ENCODE measurements around the gene EEF1G. TPM values are rescaled to one million over a fixed set of nuclear protein-coding genes. Genes with fewer than 3 reads are reported as not detected.
A peak's percentile ranks its signal among the peaks of the same experiment; 100 is the strongest.
"Not testable (repeated sequence)": the region's sequence is repeated elsewhere in the genome, so short reads cannot be mapped to it uniquely, and the experiment has no call there.

EEF1G gene
- total RNA-seq = 899 TPM
- long read RNA-seq, transcript EEF1G-203 (9 exons, 2,496 nt) = minor isoform, 18 of 1,294 reads
- long read RNA-seq, transcript EEF1G-201 (10 exons, 1,523 nt) = major isoform, 1,263 of 1,294 reads
- long read RNA-seq, partial matches to known transcripts = 4 of 1,294 reads
- long read RNA-seq, other reads (novel, unspliced or antisense) = 9 of 1,294 reads

- peak within 1 kb of the TSS; percentile 80 for H3K4me3 ChIP-seq
- ATAC-seq (peak; percentile 98), DNase-seq (peak; percentile 98)
- peaks cover 73% of the 10 kb centered on the region for H3K36me3 ChIP-seq
- no peaks in the 10 kb centered on the region for H3K27me3 ChIP-seq (ENCODE audit: low read depth)
- intact Hi-C loops (cut with DNase I) = no loop called here
- TF ChIP-seq CTCF (IDR thresholded peaks at IDR 0.05) = no peak
- H3K9me3 ChIP-seq = no peaks in the 10 kb centered on the region
- H3K27ac ChIP-seq = peak within 1 kb of the TSS; percentile 86
- peaks cover 59% of the 10 kb centered on the region for H3K4me1 ChIP-seq
These were observed at the start of gene EEF1G for GRCh38 chr11:62573592-62574362. Gene EEF1G (minus strand): TSS chr11:62573891. CDS start chr11:62573842, 49 bp downstream.

- Histone ChIP-seq H3K9me3 (no peaks in the 10 kb centered on the region), H3K27me3 (ENCODE audit: low read depth) (no peaks in the 10 kb centered on the region), H3K36me3 (peaks cover 29% of the 10 kb centered on the region), H3K27ac (peak overlapping the region; percentile 88), H3K4me1 (peaks cover 19% of the 10 kb centered on the region), H3K4me3 (peak overlapping the region; percentile 79)
- intact Hi-C loops (cut with DNase I) = no loop called here
- DNase-seq = no peak
- ATAC-seq = no peak
- no peak for TF ChIP-seq CTCF (IDR thresholded peaks at IDR 0.05)
These were observed 48.9 kb upstream of the EEF1G start for GRCh38 chr11:62622476-62623089.

- ATAC-seq (peak; percentile 99), DNase-seq (peak; percentile 99)
- no peak for TF ChIP-seq CTCF (IDR thresholded peaks at IDR 0.05)
- H3K27me3 ChIP-seq (ENCODE audit: low read depth) = no peaks in the 10 kb centered on the region
- peaks cover 28% of the 10 kb centered on the region for H3K36me3 ChIP-seq
- H3K4me1 ChIP-seq = peaks cover 19% of the 10 kb centered on the region
- peak within 1 kb of the TSS; percentile 79 for H3K4me3 ChIP-seq
- peak within 1 kb of the TSS; percentile 88 for H3K27ac ChIP-seq
- no peaks in the 10 kb centered on the region for H3K9me3 ChIP-seq
- intact Hi-C loops (cut with DNase I) = no loop called here
These were observed 48.1 kb upstream of the EEF1G start, which contains the start of gene B3GAT3 for GRCh38 chr11:62621567-62622470. Gene B3GAT3 (minus strand): TSS chr11:62621986. CDS start chr11:62621947, 39 bp downstream.

GRCh38 chr11:62621027-62621566 lies 47.4 kb upstream of the EEF1G start:
- Histone ChIP-seq H3K27me3 (ENCODE audit: low read depth) (no peaks in the 10 kb centered on the region), H3K4me1 (peaks cover 19% of the 10 kb centered on the region), H3K4me3 (peak overlapping the region; percentile 79), H3K9me3 (no peaks in the 10 kb centered on the region), H3K27ac (peak overlapping the region; percentile 88), H3K36me3 (peaks cover 28% of the 10 kb centered on the region)
- DNase-seq (no peak), ATAC-seq (no peak)
- no peak for TF ChIP-seq CTCF (IDR thresholded peaks at IDR 0.05)
- intact Hi-C loops (cut with DNase I) = no loop called here

GRCh38 chr11:62616957-62617356 lies 43.3 kb upstream of the EEF1G start:
- H3K9me3 ChIP-seq; ATAC-seq; H3K27ac ChIP-seq; intact Hi-C loops (cut with DNase I); H3K4me3 ChIP-seq; H3K27me3 ChIP-seq (ENCODE audit: low read depth); DNase-seq: not testable (repeated sequence)
- Histone ChIP-seq H3K36me3 (peaks cover 25% of the 10 kb centered on the region), H3K4me1 (peaks cover 19% of the 10 kb centered on the region)

Measured in lower lobe of right lung (tissue), 2 donors.